Sigmoid colon (tissue), 4 donors: Measurements from ENCODE around the gene ELF3.

Source experiments
- POLR2A ChIP-seq, 2 donors: fragments of 450-650 bp; IDR thresholded peaks; one replicate each; pipeline ENCODE4 v1.6.1; 2016; ENCODE audit warnings: antibody characterized with exemption in 2 of 2, mild to moderate bottlenecking in 2 of 2, moderate library complexity in 2 of 2
- POLR2AphosphoS5 ChIP-seq, 4 donors: sonication (generic); formaldehyde crosslinking; IDR thresholded peaks; one replicate each; pipeline ENCODE4 v1.6.1; 2017; ENCODE audit warnings: antibody characterized with exemption in 4 of 4
- TF ChIP-seq, protein P1 (sequence below), 4 experiments: fragments of 450-650 bp in 3 of 4; fragments of 200-600 bp in 1 of 4; IDR thresholded peaks; one replicate each; pipeline ENCODE4 v1.5.1; 2016 to 2019; ENCODE audit warnings: antibody characterized with exemption in 4 of 4, mild to moderate bottlenecking in 3 of 4, moderate library complexity in 2 of 4

GRCh38 chr1:202047977-202048376, 37.6 kb downstream of the ELF3 start:
- TF ChIP-seq POLR2A (IDR thresholded peaks at IDR 0.05), result no peak
- TF ChIP-seq, protein P1, sequence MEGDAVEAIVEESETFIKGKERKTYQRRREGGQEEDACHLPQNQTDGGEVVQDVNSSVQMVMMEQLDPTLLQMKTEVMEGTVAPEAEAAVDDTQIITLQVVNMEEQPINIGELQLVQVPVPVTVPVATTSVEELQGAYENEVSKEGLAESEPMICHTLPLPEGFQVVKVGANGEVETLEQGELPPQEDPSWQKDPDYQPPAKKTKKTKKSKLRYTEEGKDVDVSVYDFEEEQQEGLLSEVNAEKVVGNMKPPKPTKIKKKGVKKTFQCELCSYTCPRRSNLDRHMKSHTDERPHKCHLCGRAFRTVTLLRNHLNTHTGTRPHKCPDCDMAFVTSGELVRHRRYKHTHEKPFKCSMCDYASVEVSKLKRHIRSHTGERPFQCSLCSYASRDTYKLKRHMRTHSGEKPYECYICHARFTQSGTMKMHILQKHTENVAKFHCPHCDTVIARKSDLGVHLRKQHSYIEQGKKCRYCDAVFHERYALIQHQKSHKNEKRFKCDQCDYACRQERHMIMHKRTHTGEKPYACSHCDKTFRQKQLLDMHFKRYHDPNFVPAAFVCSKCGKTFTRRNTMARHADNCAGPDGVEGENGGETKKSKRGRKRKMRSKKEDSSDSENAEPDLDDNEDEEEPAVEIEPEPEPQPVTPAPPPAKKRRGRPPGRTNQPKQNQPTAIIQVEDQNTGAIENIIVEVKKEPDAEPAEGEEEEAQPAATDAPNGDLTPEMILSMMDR (IDR thresholded peaks at IDR 0.05), result no peak
- TF ChIP-seq POLR2AphosphoS5 (IDR thresholded peaks at IDR 0.05), result no peak
